IPS-NIHi11 (cell line): ENCODE measurements around the gene HUNK.
"Not testable (repeated sequence)": the region's sequence is repeated elsewhere in the genome, so short reads cannot be mapped to it uniquely, and the experiment has no call there.

Experiments used
- DNase-seq: peaks from one replicate; pipeline ENCODE4 v3.0.0; 2012; ENCODE audit warnings: mixed read lengths, low spot score

HUNK gene

GRCh38 chr21:31872452-31873274 is at the start of gene HUNK:
TSS of gene HUNK (plus strand) at chr21:31873020. CDS start at chr21:31873675, 655 bp downstream.
- peak; percentile 76 for DNase-seq

DNA sequence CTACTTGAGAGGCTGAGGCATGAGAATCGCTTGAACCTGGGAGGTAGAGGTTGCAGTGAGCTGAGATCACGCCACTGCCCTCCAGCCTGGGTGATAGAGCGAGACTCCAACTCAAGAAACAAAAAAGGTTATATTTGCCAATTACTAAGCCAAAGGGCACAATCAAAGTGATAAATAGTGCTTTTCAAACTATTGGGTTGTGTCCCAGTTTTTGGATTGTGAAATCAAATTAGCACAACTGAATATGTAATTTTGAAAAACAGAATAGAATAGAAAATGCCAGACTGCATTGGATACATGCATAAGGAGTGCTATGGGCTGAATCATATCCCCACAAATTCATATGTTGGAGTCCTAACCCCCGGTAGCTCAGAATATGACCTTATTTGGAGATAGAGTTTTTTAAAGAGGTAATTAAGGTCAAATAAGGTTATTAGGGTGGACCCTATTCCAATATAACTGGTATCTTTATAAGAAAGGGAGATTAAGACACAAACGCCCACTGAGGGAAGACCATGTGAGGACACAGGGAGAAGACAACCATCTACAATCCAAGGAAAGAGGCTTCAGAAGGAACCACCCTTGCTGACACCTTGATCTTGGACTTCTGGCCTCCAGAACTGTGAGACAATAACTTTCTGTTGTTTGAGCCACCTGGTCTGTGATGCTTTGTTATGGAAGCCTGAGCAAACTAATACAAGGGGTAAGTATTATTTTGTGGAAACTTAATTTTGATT is 42.9 kb upstream of the HUNK start:
- DNase-seq = no peak

GRCh38 chr21:31830701-31831100 is 42.1 kb upstream of the HUNK start:
- DNase-seq = no peak

DNA sequence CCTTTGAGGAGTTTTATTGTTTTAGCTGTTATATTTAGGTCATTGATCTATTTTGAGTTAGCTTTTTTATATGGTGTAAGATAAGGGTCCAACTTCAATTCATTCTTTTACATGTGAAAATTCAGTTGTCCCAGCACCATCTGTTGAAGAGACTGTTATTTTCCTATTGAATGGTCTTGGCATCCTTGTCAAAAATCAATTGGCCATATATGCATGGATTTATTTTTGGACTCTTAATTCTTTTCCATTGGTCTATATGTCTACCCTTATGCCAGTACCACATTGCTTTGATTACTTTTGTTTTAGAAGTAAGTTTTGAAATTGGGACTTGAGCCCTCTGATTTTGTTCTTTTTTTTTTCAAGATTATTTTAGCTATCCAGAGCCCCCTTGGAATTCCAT is 35.8 kb upstream of the HUNK start:
- no peak for DNase-seq

- no peak for DNase-seq
Measured at GRCh38 chr21:31837618-31838390, 35.0 kb upstream of the HUNK start.

- no peak for DNase-seq
Measured at GRCh38 chr21:31838586-31839355, 34.0 kb upstream of the HUNK start.

DNA sequence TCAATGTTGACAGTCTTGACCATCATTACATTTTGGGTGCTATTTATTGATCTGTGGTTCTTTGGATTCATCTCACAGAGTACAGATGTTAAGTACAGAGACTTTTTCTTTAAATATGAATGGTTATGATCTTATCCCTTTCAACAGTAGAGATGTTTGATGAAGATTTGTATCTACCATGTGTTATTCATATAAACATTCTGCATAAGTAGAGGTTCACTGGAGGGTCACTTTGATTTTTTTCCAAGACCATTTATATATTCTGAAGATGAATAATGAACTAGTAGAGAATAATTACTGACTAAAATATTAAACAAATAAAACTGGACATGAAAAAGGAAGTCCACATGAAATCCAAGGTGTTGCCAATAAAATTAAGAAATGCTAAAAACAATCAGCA is 28.6 kb upstream of the HUNK start:
- DNase-seq = no peak

GRCh38 chr21:31845151-31845729 is 27.6 kb upstream of the HUNK start:
- no peak for DNase-seq

GRCh38 chr21:31846690-31847089 is 26.1 kb upstream of the HUNK start:
- DNase-seq = no peak

DNA sequence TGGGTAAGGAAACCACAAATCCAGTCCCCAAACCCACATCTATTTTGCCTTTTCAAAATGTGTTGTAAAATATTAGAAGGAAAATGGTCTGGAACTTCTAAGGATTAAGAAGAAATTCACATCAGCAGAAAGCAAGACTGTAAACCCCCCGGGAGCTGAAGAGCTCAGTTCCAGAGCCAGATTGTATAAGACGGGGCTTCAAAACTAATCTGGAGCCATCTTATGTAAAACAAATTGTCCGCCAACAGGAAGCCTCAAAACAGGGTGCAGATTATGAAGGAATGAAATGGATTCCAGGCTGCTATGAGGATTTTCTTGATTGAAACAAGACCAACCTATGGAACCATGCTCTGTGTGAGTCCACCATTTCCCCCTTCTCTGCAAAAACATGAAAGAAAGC is 25.1 kb upstream of the HUNK start:
- DNase-seq = no peak

DNA sequence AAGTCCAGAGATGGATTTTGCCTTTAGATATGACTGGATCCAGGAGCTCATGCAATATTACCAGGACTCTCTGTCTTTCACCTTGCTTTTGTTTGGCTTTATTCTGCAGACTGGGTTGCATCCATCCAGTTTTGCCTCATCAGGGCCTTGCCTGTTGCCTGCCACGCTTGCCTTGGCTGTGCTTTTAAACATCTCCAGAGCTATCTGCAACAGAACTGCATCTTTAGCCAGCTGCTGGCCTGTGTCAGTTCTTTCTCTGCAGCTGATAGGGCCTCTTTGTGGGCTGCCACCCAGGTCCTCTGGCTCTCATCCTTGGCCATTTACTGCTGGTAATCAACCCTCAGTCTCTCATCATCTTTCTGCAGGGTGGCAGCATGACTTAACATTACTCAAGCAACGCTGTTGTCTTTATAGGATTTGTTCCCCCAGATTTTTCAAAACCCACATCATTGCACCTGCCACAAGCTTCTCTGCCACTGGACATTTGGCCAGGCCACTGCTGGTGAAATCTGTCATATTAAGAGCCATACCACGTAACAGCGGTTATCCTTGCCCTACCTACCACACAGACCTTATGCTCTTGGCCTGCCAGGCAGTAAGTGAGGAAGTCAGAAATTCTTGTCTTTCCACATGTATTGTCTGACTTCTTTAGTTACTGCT is 24.4 kb upstream of the HUNK start:
- DNase-seq = no peak

DNA sequence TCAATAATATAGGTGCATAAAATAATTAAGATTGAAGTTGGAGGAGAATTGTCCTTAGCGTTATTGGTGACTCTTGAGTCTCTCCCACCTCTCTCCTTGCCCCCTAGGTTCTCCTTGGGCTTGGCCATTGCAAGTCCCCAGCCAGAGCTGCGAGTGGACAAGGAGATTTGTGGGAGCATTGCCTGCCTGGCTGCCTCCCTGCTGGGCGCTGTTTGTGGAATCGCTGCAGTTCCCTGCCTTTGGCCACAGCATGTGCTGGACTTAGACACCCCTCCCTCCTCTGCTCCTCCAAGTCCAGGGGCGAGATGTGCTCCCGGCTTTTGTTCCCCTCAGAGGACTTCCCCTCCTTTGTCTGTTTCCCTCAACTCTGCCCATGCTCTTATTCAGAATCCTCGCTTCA is 21.9 kb upstream of the HUNK start:
- DNase-seq = no peak

DNA sequence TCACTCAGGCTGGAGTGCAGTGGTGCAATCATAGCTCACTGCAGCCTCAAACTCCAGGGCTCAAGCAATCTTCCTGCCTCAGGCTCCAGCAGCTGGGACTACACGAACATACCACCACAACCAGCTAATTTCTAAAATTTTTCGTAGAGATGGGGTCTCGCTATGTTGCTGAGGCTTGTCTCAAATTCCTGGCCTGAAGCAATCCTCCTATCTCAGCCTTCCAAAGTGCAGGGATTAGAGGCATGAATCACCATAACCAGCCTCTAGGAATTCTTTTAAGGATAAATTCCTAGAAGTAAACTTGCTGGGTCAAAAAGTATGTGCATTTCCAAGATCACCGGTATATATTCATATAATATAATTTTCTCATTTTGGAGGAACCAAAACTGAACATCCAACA is 17.6 kb upstream of the HUNK start:
- DNase-seq = no peak

DNA sequence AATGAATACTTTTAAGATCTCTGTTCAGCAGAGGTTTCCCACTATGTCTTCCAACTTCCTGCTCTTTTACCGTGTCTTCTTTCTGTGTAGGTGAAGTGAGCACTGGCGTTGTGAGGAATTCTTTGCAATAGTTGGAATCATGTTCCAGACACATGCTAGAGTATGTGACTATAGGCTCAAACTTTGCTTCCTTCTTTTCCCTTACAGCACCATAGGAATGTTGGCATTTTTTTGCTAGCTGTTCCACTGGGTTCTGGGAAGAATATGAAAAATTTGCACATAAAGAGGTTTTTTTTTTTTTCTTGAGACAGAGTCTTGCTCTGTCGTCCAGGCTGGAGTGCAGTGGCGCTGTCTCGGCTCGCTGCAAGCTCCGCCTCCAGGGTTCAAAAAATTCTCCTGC is 15.7 kb upstream of the HUNK start:
- no peak for DNase-seq

DNA sequence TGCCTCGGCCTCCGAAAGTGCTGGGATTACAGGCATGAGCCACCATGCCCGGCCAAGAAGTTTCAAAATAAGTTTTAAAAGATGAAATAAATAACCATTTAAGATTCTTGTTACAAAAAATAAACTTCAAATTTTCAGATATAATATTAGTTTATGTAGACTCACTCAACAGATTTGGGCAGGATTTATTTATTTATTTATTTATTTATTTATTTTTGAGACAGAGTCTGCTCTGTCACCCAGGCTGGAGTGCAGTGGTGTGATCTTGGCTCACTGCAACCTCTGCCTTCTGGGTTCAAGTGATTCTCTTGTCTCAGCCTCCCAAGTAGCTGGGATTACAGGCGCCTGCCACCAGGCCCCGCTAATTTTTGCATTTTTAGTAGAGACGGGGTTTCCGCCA is 15.2 kb upstream of the HUNK start:
- not testable (repeated sequence) for DNase-seq

GRCh38 chr21:31860851-31861250 is 12.0 kb upstream of the HUNK start:
- DNase-seq = no peak

DNA sequence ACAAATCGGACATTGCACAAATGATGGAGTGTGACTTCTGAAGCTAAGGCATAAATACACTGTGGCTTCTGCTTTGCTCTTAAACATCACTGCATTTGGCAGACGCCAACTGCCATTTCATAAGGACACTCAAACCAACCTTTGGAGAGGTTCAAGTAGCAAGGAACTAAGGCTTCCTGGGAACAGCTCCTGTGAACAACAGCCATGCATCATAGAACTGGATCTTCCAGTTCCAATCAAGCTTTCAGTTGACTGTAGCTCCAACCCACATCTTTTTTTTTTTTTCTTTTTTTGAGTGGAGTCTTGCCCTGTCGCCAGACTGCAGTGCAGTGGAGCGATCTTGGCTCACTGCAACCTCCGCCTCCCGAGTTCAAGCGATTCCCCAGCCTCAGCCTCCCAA is 10.7 kb upstream of the HUNK start:
- DNase-seq = no peak

- DNase-seq = no peak
Measured at GRCh38 chr21:31865429-31865970, 7.3 kb upstream of the HUNK start.

DNA sequence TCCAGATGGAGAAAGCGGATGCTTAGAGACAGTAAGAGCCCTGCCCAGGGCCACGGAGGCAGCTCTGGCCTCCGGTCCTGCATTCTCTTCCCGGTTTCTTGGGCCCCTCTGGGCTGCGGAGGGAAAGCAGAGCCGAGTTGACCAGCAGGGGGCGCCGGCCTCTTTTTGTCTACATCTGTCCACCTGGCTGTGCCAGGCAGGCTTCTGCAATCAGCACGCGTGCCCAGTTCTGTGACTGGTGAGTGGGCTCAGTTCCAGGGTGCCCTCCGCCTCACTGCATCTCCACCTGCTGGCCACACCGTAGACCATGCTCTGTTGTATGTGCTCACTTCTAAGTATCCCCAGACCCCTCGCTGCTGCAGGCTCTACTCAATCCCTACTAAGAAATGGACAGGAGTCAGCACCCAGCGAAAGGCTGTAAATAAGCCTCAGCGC is 6.7 kb upstream of the HUNK start:
- peak; percentile 87 for DNase-seq

- no peak for DNase-seq
Measured at GRCh38 chr21:31869750-31870149, 3.1 kb upstream of the HUNK start.
